GM21619 (cell line): ENCODE data around the gene ZDHHC8.

Experiments
- ATAC-seq: cut with Tn5 transposase; IDR thresholded peaks from one replicate; pipeline ENCODE4 v1.9.1; 2021; ENCODE audit not compliant: unreplicated experiment

Gene ZDHHC8

DNA sequence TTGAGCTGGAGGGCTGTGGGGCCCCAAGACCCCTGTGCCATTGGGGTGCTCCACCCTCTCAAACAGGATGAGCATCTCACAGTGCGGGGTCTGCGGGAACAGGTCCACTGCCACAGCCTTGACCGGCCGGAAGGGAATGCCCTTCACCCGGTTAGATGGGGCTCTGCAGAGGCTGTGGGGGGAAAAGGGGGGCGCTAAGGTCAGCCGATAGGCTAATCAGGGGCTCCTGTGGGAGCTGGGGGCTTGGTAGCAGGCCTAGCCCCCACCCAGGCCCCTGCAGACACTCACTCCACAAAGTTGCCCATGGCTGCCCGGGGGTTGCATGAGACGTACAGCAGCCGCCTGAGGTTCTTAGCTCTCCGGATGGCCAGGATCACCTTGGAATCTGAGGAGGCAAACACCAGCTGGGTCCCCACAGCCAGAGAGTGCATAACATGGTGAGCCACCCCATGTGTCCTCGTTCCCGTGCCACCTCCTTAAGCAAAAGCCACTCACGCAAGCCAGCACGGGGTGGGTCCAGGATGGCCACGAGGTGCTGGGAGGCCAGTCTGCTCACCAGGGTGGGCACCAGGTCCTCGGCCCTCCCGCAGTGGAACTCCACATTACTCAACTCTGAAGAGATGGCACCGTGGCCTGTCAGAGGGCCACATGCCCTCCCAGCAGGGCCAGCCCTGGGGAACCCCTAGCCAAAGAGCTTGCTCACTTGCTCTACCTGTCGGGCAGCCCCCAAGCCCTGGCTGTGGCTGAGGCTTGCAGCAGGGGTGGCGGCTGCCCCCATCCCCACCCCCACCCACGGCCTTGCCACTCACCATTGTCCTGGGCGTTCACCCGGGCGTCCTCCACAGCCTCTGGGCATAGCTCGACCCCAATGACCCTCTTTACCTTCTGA is 18.7 kb upstream of the ZDHHC8 start:
- no peak for ATAC-seq

DNA sequence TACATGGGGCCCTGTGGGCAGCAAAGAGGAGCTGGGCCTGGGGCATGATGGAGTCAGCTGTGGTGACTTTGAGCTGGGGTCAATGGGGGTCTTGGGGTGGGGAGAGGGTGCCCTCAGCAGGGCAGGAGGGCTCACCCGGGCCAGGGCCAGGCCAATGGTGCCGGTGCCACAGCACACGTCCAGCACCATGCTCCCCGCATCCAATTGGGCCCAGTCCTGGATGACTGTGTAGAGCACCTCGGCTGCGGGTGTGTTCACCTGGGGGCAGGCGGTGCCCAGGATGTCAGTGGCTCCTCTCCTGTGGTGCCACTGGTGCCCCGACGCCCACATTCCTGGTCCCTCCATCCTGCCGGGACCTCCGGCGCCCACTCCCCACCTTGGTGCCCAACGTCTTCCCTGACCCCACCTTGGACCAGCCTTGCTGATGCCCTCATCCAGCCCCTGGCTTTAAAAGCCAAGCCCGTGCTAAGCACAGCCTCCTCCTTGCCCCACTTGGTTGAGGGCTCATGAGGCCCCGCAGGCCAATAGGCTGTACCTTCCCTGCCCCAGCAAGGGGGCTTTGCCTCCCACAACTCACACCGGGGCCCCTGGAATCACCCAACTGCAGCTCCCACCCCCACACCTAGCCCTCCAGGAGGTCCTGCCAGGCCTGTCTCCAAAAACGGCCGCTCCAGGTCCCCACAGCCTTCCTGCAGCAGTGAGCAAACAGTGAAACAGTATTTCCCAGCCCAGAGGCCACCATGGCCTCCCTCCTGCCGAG is 17.9 kb upstream of the ZDHHC8 start:
- no peak for ATAC-seq

DNA sequence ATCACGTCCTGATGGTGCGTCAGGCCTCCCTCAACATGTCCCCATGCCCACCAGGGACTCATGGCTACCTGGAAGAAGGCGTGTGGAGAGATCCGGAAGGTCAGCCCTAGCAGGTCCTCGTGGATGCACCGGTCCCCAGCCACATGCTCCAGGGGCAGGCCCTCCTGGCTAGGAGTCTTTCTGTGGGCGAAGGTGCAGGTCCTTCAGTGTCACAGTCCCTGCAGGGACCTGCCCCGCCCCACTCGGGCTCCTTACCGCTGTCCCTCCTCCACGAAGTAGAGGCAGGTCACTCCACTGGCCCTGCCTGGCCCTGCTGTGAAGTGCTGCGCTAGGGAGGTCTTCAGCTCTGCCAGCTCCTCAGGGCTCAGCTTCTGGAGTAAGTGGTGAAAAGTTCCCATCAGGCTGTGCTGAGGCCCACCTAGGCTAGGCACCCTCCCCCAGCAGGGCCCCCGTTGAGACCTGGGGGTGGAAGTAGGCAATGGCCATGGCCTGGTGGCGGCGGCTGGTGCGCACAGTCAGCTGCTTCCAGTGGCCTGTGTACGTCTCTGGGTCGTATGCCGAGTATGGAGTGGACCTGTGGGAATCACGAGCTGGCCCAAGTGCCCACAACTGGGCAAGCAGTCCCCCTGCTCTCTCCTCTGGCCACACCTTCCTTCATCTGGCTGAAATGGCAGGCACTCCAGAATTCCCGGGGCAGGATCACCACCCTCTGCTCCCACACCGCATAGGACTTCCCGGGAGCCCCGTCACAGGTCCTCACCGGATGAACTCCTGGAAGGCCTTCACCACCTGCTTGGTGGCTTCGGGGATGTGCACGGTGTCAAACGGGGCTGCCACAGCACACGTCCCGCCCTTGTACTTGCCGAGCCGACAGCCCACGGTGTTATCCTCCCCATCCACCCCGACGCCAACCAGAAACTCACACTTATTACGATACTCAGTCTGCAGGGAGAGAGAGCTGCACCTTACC is 16.8 kb upstream of the ZDHHC8 start:
- no peak for ATAC-seq

DNA sequence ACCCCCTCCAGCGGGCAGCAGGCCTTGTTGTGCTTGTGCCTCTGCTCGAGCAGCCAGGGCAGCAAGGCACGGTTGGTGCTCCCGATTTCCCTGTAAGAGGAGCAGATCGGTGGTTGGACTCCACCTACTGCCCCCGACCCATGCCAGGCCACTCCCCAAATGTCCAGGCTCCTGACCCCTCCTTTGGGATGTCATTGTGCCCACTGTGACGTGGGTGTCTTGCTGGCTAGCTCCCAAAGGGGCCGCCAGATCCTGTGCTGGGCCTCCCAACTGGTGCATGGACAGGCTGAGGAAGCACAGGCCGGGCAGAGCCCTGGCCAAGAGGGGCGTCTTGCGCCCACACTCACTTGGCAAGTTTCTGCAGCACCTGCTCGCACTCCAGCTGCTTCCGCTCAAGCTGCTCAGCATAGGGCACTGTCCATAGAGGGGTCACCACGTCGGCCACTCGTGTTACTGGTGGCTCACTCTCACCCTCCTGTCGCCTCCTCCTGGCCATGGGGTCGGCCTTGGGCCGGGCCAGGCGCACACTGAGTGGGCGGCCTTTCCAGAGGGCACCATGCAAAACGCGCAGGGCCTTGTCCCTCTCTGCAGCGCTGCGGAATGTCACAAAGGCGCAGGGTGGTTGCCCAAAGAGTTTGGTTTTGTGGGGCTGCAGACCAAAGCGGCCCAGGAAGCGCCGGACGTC is 15.8 kb upstream of the ZDHHC8 start, which contains the start of gene RANBP1:
Gene RANBP1 (plus strand): TSS at position 414 of the 685 bp plus-strand sequence. CDS start 81 bp downstream, at position 495.
- ATAC-seq, result no peak

DNA sequence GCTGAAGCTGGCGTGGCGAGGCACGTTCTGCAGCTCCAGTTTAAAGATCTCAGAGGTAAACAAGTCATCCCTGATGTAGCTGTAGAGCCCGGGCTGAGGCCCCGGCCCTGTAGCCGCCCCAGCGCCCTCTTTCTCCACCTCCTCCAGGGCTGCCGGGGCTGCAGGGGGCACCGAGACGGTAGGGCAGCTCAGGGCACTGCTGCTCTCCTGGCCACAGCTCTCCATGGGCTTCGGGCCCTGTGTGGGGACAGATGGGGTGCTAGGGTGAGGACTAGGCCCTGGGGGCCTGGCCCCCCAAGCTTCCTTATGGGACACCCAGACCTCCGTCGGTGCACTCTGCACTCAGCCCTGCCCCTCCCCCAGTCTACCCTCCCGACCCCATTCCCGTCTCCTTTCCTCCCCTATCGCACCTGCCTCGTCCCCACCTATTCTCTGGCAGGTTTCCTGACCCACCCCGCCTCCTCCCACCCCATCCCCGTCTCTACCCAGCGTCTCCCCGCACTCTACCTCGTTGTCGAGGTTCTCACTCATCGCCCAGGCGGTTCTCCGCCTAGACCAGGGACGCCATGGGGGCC is 15.1 kb upstream of the ZDHHC8 start:
- no peak for ATAC-seq

DNA sequence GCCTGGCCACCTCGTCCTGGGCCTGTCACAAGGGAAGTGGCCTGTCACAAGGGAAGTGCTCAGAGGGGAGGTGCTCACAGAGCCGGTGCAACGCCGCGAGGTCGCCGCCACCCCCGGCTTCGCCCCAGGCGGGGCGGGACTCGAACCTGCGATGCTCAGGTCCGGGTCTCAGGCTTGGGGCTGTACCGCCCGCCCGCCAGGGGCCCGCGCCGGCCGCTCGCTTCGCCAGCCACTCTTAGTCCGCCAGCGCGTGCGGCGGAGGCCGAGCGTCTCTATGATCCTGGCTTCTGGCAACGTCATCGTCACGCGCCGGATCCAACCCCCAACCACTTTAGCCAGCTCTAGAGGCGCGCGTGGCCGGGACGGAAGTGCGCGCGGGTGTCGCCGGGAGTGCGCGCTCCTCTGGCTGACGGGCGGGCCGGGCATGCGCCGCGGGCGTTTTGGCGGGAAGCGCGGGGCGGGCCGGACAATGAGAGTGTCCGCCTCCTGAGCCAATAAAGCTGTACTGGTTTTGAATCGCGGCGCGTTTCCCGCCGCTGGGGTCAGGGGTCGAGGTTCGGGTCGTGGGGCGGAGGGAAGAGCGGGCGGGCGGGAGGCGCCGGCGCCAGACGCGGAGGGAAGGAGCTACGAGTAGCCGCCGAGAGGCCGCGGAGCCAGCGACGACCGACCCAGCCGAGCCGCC is 14.5 kb upstream of the ZDHHC8 start, which contains the start of gene TRMT2A:
Gene TRMT2A (minus strand): TSS at position 276 of the 682 bp plus-strand sequence. CDS start 320 bp downstream, outside the sequence.
- peak; percentile 66 for ATAC-seq

DNA sequence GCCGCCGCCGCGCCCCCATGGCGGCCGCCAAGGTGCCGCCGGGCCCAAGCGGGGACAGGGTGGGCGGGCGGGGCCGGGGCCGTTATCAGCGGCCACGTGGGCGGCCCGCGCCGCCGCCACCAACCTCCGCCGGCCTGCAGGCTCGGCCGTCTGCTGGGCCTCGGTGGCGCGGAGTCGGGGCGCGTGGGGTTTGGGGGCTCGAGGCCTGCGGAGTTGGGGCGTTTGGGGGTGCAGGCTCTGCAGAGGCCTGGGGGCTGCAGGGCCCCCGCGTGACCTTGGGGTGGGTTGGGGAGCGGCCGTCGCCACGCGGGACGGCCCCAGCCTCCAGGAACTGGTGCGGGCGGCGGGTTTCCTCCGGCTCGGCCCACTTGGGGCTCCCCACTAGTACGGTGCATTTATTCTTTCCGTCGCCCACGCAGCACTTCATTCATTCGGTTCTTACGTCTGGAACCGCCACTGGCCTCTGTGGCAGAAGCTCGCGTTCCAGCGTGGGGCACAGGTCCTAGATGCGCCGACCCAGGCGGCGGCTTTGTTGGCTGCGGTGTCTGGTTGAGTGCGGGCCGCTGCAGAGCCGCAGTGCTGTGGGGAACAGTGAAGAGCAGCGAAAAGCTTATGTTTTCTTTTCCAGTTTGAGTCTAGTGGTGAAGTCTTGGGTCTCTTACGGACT is 13.8 kb upstream of the ZDHHC8 start:
- ATAC-seq, result peak; percentile 14

DNA sequence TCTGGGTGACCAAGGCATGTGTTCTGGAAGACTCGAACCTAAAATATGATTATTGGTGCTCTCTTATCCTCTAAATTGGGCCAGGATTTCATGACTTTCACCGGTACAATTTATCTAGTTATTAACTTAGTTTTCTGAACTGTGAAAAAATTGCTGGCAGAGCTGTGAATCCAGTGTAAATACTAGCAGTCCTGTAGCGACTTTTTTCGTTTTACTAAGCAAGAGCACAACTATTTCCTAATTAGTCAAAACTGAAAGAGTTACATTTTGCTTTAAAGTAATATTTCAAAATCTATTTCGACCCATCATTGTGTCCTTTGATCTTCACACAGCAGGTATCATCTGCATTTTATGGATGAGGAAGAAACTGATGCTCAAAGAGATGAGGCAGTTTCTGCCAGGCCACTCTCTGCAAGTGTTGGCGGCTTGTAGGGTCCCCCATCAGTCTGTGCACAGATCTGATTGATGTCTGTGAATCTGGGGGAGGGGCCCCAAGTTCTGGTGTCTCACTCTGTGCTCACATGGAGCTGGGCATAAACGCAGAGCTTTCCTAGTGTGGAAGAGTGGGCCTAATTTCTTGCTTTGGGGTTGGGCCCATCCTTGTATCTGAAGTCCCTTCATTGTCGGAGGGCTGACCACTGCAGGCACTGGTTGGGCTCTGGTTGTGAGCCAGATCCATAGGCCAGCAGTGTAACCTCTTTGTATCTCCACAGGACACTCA is 13.1 kb upstream of the ZDHHC8 start:
- no peak for ATAC-seq

DNA sequence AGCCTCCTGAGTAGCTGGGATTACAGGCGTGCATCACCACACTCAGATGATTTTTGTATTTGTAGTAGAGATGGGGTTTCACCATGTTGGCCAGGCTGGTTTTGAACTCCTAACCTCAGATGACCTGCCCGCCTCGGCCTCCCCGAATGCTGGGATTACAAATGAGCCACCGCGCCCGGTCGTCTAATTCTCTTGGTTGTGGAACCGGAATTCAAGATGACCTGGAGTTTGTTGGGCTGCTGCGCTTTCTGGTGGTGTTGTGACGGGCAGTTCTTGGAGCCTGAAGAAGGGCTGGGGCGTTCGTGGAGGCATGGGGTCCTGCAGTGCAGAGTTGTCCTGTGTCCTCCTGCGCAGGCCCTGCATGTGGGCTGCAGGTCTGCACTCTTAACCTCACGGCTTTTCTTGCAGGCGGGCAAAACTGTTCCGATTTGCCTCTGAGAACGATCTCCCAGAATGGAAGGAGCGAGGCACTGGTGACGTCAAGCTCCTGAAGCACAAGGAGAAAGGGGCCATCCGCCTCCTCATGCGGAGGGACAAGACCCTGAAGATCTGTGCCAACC is 9.7 kb upstream of the ZDHHC8 start:
- no peak for ATAC-seq

DNA sequence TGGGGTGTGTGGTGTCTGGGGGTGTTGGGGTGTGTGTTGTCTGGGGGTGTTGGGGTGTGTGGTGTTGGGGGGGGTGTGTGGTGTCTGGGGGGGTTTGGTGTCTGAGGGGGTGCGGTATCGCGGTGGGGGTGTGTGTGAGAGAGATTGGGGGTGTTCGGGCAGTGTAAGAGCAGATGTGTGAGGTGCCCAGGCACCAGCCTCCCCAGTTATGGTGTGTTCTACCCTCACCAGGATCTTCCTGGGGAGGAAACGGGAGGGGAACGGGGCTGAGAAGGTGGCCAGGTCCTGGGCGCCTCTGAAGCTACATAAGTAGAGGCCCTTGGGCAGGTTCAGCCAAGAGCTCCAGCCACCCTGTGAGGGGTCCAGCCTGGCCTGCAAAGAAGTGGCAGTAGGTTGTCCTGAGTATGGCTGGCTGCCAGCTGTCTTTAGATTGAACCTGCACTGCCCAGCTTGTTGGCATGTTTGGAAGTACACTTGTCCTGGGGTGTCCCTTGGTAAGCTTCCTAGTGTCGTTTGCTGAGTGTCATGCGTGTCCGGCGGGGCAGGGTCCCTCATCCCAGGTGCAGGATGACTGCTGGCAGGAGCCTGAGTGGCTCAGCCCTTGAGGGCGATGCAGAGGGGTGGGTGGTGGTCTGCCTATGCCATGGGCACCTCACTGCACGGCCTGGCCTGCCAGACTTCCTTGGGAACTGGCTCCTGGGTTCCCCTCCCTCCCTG is 8.1 kb upstream of the ZDHHC8 start:
- ATAC-seq, result no peak

DNA sequence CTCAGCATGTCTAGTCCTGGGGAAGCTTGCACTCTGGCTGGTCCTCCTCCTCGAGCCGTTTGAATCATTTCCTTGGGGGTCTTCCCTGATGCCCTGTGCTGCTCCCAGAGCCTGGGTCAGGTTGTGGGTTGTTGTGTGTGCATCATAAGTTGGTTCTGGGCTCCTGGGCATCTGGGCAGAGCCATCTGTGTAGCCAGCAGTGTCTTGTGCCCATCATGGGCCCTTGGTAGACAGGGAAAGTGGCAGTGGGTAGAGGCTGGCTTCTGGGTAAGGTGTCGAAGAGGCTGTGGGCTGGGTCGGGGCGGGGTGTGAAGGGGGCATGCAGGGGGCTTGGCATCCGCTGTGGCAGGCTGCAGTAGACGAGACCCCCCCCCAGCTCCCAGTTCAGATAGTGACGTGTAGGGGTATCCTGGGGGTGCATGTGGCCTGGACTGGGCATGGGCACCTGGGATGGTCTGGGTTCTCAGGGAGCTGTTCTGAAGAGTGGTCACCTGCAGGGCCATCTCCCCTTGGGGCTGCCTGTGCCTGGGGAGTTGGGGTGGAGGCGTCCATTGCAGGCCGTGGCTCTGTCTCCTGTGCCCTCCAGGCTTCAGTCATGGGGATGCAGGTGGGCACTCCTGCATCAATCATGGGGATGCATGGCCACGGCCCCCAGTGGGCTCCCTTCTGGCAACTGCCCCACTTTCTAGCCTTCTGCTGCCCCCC is 7.4 kb upstream of the ZDHHC8 start:
- ATAC-seq, result no peak

DNA sequence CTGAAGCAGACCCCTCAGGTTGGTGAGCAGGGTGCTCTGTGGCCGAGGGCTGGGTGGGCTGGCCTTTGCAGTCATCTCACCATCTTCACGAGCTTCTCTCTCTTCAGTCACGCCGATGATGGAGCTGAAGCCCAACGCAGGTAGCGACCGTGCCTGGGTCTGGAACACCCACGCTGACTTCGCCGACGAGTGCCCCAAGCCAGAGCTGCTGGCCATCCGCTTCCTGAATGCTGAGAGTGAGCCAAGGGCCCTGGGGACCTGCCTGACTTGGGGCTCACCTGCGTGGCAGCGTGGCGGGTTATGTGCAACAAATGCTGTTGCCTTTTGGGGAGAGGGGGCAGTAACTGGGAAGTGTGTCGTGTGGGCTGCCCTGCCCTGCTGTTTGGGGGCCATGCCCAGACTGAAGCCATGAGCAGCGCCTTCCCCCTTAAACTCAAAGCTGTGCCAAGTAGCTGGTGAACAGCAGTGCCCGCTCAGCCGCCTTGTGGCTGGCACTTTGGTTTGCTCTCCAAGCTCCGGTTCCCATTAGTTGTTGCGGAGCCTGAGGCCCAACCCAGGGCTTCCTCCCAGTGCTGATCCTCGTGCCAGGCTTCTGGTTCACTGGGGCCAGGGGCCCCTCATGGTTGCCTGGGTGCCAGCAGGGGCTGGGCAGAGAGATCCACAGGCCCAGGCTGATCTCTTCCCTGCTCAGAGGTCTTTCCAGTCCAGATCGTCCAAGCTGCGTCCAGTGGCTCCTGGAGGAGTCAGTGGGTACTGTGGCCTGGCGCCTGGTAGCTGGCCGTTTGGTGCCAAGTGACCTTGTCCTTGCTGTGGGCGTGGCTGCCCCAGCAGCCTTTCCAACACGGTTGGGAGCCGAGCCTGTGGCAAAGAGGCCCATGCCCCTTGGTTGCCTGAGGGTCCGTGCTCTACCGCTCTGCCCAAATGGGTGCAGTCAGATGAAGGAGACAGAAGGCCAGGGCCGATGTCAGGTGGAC is 6.1 kb upstream of the ZDHHC8 start:
- no peak for ATAC-seq

DNA sequence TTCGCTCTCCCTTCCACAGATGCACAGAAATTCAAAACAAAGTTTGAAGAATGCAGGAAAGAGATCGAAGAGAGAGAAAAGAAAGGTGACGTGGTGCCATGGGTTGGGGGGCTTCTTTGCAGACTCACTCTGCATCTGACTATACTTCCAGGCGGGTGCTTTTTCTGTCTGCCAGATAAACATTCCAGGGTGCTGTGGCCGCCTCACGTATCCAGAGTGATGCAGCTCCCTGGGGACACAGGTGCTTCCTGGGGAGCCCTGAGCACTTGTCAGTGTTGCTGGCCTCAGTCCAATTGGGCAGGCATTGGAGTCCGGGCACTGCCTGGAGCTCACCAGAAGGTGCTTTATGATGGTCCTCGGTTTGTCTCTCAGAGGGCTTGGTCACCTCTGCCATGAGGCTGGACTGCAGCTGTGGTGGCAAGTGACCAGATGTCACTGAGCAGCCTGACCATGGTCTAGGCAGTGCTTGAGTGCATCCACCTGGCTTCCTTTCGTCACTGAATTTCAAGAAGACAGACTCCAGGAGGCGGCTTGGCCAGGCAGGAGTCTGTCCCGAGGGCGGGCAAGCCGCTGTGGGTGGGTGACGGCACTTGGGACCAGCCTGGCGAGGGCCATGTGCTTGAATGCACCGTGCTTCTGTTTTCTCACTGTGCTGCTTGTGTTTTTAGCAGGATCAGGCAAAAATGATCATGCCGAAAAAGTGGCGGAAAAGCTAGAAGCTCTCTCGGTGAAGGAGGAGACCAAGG is 5.1 kb upstream of the ZDHHC8 start:
- ATAC-seq, result no peak

DNA sequence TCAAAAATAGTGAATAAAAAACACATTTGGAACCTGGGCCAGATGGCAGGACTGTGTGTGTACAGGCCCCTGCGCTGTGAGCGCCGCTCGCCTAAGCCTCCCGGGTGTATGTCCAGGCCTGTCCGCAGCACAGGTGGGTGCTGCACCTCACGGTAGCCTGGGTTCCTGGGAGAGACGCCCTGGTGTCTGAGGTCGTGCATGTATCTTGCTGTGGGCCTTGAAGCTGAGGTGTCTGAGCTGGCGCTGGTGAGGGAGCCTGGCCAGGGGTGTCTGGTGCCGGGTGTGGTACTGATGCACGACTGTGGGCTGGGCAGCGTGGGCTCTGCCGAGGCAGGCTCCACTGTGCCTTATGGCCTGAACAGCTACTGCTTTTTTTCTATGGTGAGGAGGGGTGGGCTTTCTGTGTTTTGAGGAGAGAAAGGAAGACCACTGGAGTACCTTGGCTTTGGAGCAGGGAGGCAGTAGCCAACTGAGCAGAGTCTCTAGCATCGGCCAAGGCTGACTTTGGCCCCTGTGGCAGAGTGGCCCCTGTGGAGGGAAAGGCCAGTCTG is 4.2 kb upstream of the ZDHHC8 start:
- no peak for ATAC-seq
